B cell (primary cell): Measurements from ENCODE around the gene NOVA1. TPM values are rescaled to one million over a fixed set of nuclear protein-coding genes. Genes with fewer than 3 reads are reported as not detected.

ENCODE experiments used
- ATAC-seq: fragments of 200-7000 bp; cut with Tn5 transposase; one replicate; pipeline ENCODE4 v1.10.0; 2021; ENCODE audit warnings: low read depth, mild to moderate bottlenecking, moderate number of reproducible peaks, moderate library complexity
- CTCF ChIA-PET: fragments of 350-600 bp; sonication (Branson Sonifier 250); formaldehyde crosslinking; loops from one replicate; lab custom pipeline; 2021; ENCODE audit warnings: antibody characterized with exemption, inconsistent platforms; lab: Charles Lee
- POLR2A ChIA-PET: fragments of 350-600 bp; sonication (Branson Sonifier 250); formaldehyde crosslinking; loops from one replicate; lab custom pipeline; 2021; ENCODE audit warnings: antibody characterized with exemption; lab: Charles Lee
- DNase-seq: peaks from one replicate; pipeline ENCODE4 v3.0.0; 2013
- H2AFZ ChIP-seq: 2 replicates; pipeline ENCODE4 v1.6.1; 2012; ENCODE audit warnings: mild to moderate bottlenecking, low read depth, low read length; ENCODE audit not compliant: insufficient read depth, poor library complexity, severe bottlenecking
- H3K27ac ChIP-seq, 2 donors: 1 replicate in 1 of 2; 2 replicates in 1 of 2; pipeline ENCODE4 v1.5.1; 2012 to 2013; ENCODE audit warnings: low read length in 2 of 2, mild to moderate bottlenecking in 2 of 2, moderate library complexity in 1 of 2
- H3K27me3 ChIP-seq, 4 experiments: fragments of 200-600 bp in 1 of 4; sonication (generic) in 1 of 4; replicated peaks in 1 of 4; 1 replicate in 2 of 4; 2 replicates in 2 of 4; pipeline versions ENCODE4 v1.6.1 to v1.7.0; 2013 to 2016; ENCODE audit warnings: low read length in 3 of 4, mild to moderate bottlenecking in 2 of 4, mixed read lengths in 1 of 4, moderate library complexity in 1 of 4; ENCODE audit not compliant: insufficient read depth in 4 of 4, control insufficient read depth in 3 of 4; ENCODE audit errors: control extremely low read depth in 1 of 4
- H3K36me3 ChIP-seq, 2 experiments: replicated peaks in 1 of 2; 1 replicate in 1 of 2; 2 replicates in 1 of 2; pipeline versions ENCODE4 v1.6.1 to v1.7.1; 2013; ENCODE audit warnings: low read length in 1 of 2; ENCODE audit not compliant: insufficient read depth in 2 of 2, control insufficient read depth in 1 of 2; ENCODE audit errors: control extremely low read depth in 1 of 2, extremely low read depth in 1 of 2
- H3K4me1 ChIP-seq, 2 donors: fragments of 200-600 bp in 1 of 2; sonication (generic) in 1 of 2; 1 replicate in 1 of 2; 2 replicates in 1 of 2; pipeline versions ENCODE4 v1.5.1 to v1.6.1; 2013 to 2017; ENCODE audit warnings: low read length in 2 of 2; ENCODE audit not compliant: control insufficient read depth in 2 of 2, insufficient read depth in 2 of 2
- H3K4me2 ChIP-seq: replicated peaks from 2 replicates; pipeline ENCODE3; 2012; ENCODE audit warnings: mild to moderate bottlenecking, low read depth, low read length; ENCODE audit not compliant: poor library complexity, severe bottlenecking
- H3K4me3 ChIP-seq, 5 experiments: fragments of 200-600 bp in 1 of 5; sonication (generic) in 1 of 5; 1 replicate in 3 of 5; 2 replicates in 2 of 5; pipeline versions ENCODE4 v1.5.1 to v1.7.0; 2011 to 2016; ENCODE audit warnings: low read length in 4 of 5, mild to moderate bottlenecking in 4 of 5, low read depth in 2 of 5, control low read depth in 1 of 5, moderate library complexity in 1 of 5; ENCODE audit not compliant: insufficient read depth in 1 of 5; ENCODE audit errors: control extremely low read depth in 1 of 5, extremely low read depth in 1 of 5
- H3K79me2 ChIP-seq: fragments of 200-600 bp; sonication (generic); one replicate; pipeline ENCODE4 v1.6.0; 2016; ENCODE audit warnings: low read length; ENCODE audit not compliant: control insufficient read depth, insufficient read depth
- H3K9ac ChIP-seq: fragments of 200-600 bp; sonication (generic); 2 replicates; pipeline ENCODE4 v1.6.1; 2017; ENCODE audit warnings: mild to moderate bottlenecking, low read length, moderate library complexity
- H3K9me3 ChIP-seq, 3 donors: one replicate each; pipeline versions ENCODE4 v1.6.1 to v1.7.1; 2013; ENCODE audit warnings: low read length in 2 of 3; ENCODE audit not compliant: control insufficient read depth in 2 of 3, insufficient read depth in 1 of 3; ENCODE audit errors: control extremely low read depth in 1 of 3
- H4K20me1 ChIP-seq: 2 replicates; pipeline ENCODE4 v1.6.0; 2012; ENCODE audit warnings: mild to moderate bottlenecking, low read length; ENCODE audit not compliant: insufficient read depth, control insufficient read depth, poor library complexity, severe bottlenecking
- H3K27ac Mint-ChIP-seq: one replicate; pipeline ENCODE4 v1.8.0; 2021; ENCODE audit warnings: mixed read lengths
- H3K27me3 Mint-ChIP-seq: one replicate; pipeline ENCODE4 v1.8.0; 2021; ENCODE audit warnings: mixed read lengths
- H3K4me1 Mint-ChIP-seq: one replicate; pipeline ENCODE4 v1.8.0; 2021; ENCODE audit warnings: mixed read lengths
- H3K4me3 Mint-ChIP-seq: one replicate; pipeline ENCODE4 v1.8.0; 2021; ENCODE audit warnings: mixed read lengths
- H3K9me3 Mint-ChIP-seq: one replicate; pipeline ENCODE4 v1.8.0; 2022; ENCODE audit warnings: mixed read lengths; ENCODE audit not compliant: insufficient read depth
- CTCF ChIP-seq: fragments of 200-600 bp; IDR thresholded peaks from one replicate; pipeline ENCODE4 v1.8.0; 2022; ENCODE audit warnings: antibody characterized with exemption, mild to moderate bottlenecking
- EZH2 ChIP-seq: IDR thresholded peaks from 2 replicates; pipeline ENCODE4 v1.6.1; 2012; ENCODE audit warnings: borderline replicate concordance, low read depth, mild to moderate bottlenecking, moderate library complexity, low read length; ENCODE audit not compliant: insufficient read depth, poor library complexity, severe bottlenecking
- WGBS: methylation state at CpG from one replicate; pipeline ENCODE4 v1.1.5; 2013; ENCODE audit warnings: missing lambda C conversion rate; ENCODE audit not compliant: insufficient coverage; 5-methylcytosine and 5-hydroxymethylcytosine counted together
- intact Hi-C: fragments of 100-400 bp; cut with micrococcal nuclease; formaldehyde crosslinking; loops from one replicate; pipeline ENCODE4 v1.10.0; 2022
- polyA plus RNA-seq: library from polyadenylated mRNA; depleted of rRNA; stranded (reverse); fragments of >200 nt; gene quantifications from 2 replicates; pipeline ENCODE4 v1.2.3, GENCODE V29; 2012
- total RNA-seq, 2 donors: library from RNA; stranded (reverse); fragments of 120-200 nt in 1 of 2; gene quantifications; 1 replicate in 1 of 2; 2 replicates in 1 of 2; pipeline versions ENCODE4 v1.2.3 to v1.2.4, GENCODE V29; 2013 to 2022

The NOVA1 gene
- total and polyA plus RNA-seq, 2 donors (not counting 1 experiment from before 2014, with no cell fraction given), result not detected

GRCh38 chr14:26402126-26402525, 195.7 kb downstream of the NOVA1 start:
- WGBS, result no CpG with 5 or more reads among the region's 2 CpGs
- Mint-ChIP-seq H3K9me3 (peaks cover 2% of the 10 kb centered on the region), H3K27ac (no peak overlapping the region), H3K27me3 (no peaks in the 10 kb centered on the region), H3K4me1 (no peaks in the 10 kb centered on the region), H3K4me3 (no peak overlapping the region)
- Histone ChIP-seq H3K4me2 (no peak overlapping the region), H2AFZ (no peak overlapping the region), H3K79me2 (no peaks in the 10 kb centered on the region), H3K27ac (no peak overlapping the region), H4K20me1 (no peaks in the 10 kb centered on the region), H3K36me3 (no peaks in the 10 kb centered on the region), H3K9me3 (peaks cover 0 to 4% (median 0%) of the 10 kb centered on the region in 3 donors), H3K27me3 (no peaks in the 10 kb centered on the region), H3K9ac (no peak overlapping the region), H3K4me3 (no peak overlapping the region), H3K4me1 (no peaks in the 10 kb centered on the region)
- ChIA-PET POLR2A (no interaction called here), CTCF (interaction anchor here (0.7 kb wide), 1 partner anchor 121 kb away, joined by 3 read pairs; no protein-coding TSS in a partner anchor)
- DNase-seq (no peak), ATAC-seq (no peak)
- no peak for TF ChIP-seq CTCF
- TF ChIP-seq EZH2, result no peak
- intact Hi-C loops, result no loop called here

DNA sequence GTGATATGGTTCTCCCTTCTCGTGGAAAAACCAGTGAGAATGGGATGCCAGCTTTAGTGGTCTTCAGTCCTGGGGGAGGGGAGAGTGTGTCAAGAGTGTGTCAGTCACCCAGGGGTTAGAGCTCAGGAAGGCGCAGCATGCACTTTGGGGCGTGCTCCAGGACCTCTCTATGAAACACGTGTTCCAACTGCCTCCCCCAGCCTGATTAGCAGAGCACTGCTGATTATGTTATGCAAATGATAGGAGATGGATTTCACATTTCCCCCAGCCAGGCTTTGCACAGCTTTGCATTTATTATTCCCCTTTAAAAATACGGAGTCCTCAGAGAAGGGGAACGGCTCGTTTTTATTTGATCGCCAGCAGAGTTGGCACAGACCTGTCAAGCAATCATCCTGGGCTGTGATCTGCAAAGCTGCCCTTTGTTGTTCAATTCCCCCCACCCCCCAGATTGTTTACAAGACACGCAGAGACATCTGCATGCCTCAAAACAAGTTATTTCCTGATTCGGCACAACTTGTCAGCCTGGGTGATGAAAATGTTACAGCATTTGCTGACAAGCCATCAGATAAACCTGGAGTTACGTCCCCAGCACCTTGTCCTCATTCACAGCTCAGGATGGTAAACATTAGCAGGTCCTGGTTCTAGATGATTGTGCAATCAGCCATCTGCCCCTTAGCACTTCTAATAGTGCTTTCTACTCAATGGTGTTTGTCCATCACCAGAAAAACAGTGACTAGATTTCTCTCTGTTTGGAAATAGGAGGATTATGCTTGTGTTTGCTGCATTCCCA, 196.5 kb downstream of the NOVA1 start:
- Histone ChIP-seq H3K9ac (no peak overlapping the region), H3K9me3 (peaks cover 0 to 4% (median 0%) of the 10 kb centered on the region in 3 donors), H3K36me3 (no peaks in the 10 kb centered on the region), H3K27ac (no peak overlapping the region), H3K4me3 (no peak overlapping the region), H3K79me2 (no peaks in the 10 kb centered on the region), H4K20me1 (no peaks in the 10 kb centered on the region), H3K4me1 (no peaks in the 10 kb centered on the region), H2AFZ (no peak overlapping the region), H3K27me3 (no peaks in the 10 kb centered on the region), H3K4me2 (no peak overlapping the region)
- ATAC-seq (no peak), DNase-seq (no peak)
- Mint-ChIP-seq H3K4me3 (no peak overlapping the region), H3K4me1 (no peaks in the 10 kb centered on the region), H3K27me3 (no peaks in the 10 kb centered on the region), H3K27ac (no peak overlapping the region), H3K9me3 (peaks cover 2% of the 10 kb centered on the region)
- CTCF ChIA-PET, result interaction anchor here (0.7 kb wide), 1 partner anchor 120 kb away, joined by 3 read pairs; no protein-coding TSS in a partner anchor
- TF ChIP-seq CTCF, result no peak
- no peak for TF ChIP-seq EZH2
- POLR2A ChIA-PET, result no interaction called here
- WGBS, result 14% methylated on average over 6 of the region's 11 CpGs
- intact Hi-C loops, result no loop called here
